PC-9 (cell line): ENCODE measurements around the gene GPX6. TPM values are rescaled to one million over a fixed set of nuclear protein-coding genes. Genes with fewer than 3 reads are reported as not detected.
"Not testable (repeated sequence)": the region's sequence is repeated elsewhere in the genome, so short reads cannot be mapped to it uniquely, and the experiment has no call there.

Source experiments
- BruUV-seq: library from RNA; stranded (reverse); fragments of 400-500 nt; replicated peaks from 2 replicates; lab custom pipeline; 2021; lab: Mats Ljungman, UMichigan
- CTCF ChIA-PET: fragments of 300-600 bp; sonication (Branson Sonifier 250); formaldehyde crosslinking; loops from one replicate; lab custom pipeline; 2022; ENCODE audit warnings: antibody characterized with exemption; lab: Charles Lee
- POLR2A ChIA-PET: fragments of 300-600 bp; sonication (Branson Sonifier 250); formaldehyde crosslinking; loops from one replicate; lab custom pipeline; 2022; ENCODE audit warnings: antibody characterized with exemption; ENCODE audit not compliant: unreplicated experiment; lab: Charles Lee
- DNase-seq, 2 experiments: peaks; one replicate each; pipeline versions ENCODE4 v3.0.0 to v3.0.0-alpha.2; 2015 to 2022; ENCODE audit warnings: mixed read lengths in 1 of 2
- H2AFZ ChIP-seq: fragments of 200-600 bp; sonication (generic); 2 replicates; pipeline ENCODE4 v1.8.1; 2017; ENCODE audit warnings: antibody characterized with exemption
- H3F3A ChIP-seq: fragments of 200-600 bp; sonication (generic); 2 replicates; pipeline ENCODE4 v1.8.1; 2017; ENCODE audit warnings: antibody characterized with exemption, mild to moderate bottlenecking, low read depth; ENCODE audit not compliant: insufficient read depth
- H3K27ac ChIP-seq: fragments of 200-600 bp; sonication (generic); 2 replicates; pipeline ENCODE4 v1.6.1; 2016; ENCODE audit warnings: mixed run types
- H3K27me3 ChIP-seq: fragments of 200-600 bp; sonication (generic); 2 replicates; pipeline ENCODE4 v1.6.1; 2016; ENCODE audit warnings: low read depth, mixed run types; ENCODE audit not compliant: insufficient read depth
- H3K36me3 ChIP-seq: fragments of 200-600 bp; sonication (generic); 2 replicates; pipeline ENCODE4 v1.6.1; 2016; ENCODE audit warnings: low read depth, mixed run types
- H3K4me1 ChIP-seq: fragments of 200-600 bp; sonication (generic); replicated peaks from 2 replicates; pipeline ENCODE4 v1.6.1; 2016; ENCODE audit warnings: mixed run types; ENCODE audit not compliant: insufficient read depth
- H3K4me2 ChIP-seq: fragments of 200-600 bp; sonication (generic); 2 replicates; pipeline ENCODE4 v1.6.1; 2017; ENCODE audit warnings: mixed run types
- H3K4me3 ChIP-seq: fragments of 200-600 bp; sonication (generic); 2 replicates; pipeline ENCODE4 v1.6.1; 2016; ENCODE audit warnings: mixed run types
- H3K79me2 ChIP-seq: fragments of 200-600 bp; sonication (generic); 2 replicates; pipeline ENCODE4 v1.6.1; 2017; ENCODE audit warnings: low read depth, mixed run types
- H3K9me2 ChIP-seq: fragments of 200-600 bp; sonication (generic); 2 replicates; pipeline ENCODE4 v1.8.1; 2017; ENCODE audit warnings: mild to moderate bottlenecking; ENCODE audit not compliant: insufficient read depth
- H3K9me3 ChIP-seq: fragments of 200-600 bp; sonication (generic); 2 replicates; pipeline ENCODE4 v1.8.1; 2016; ENCODE audit warnings: low read depth; ENCODE audit not compliant: insufficient read depth
- H4K20me1 ChIP-seq: fragments of 200-600 bp; sonication (generic); 2 replicates; pipeline ENCODE4 v1.8.1; 2017; ENCODE audit not compliant: insufficient read depth
- CTCF ChIP-seq: fragments of 200-600 bp; sonication (generic); conservative IDR thresholded peaks from 2 replicates; pipeline ENCODE4 v1.6.1; 2017; ENCODE audit warnings: mixed run types, antibody characterized with exemption, mild to moderate bottlenecking, moderate library complexity
- EZH2 ChIP-seq: fragments of 200-600 bp; sonication (generic); IDR thresholded peaks from 2 replicates; pipeline ENCODE4 v1.8.0; 2017; ENCODE audit warnings: antibody characterized with exemption, low read depth
- intact Hi-C: fragments of 100-400 bp; cut with micrococcal nuclease; formaldehyde crosslinking; loops from one replicate; pipeline ENCODE4 v1.10.0; 2022; ENCODE audit not compliant: unreplicated experiment
- total RNA-seq: library from RNA; stranded (reverse); gene quantifications from 2 replicates; pipeline ENCODE4 v1.2.3, GENCODE V29; 2021

GPX6 gene
- total RNA-seq, 1 experiment from 2014 or later, result not detected

- no peaks in the 10 kb centered on the region; the same call in 1 of the 2 replicates for H3K9me3 ChIP-seq
- DNase-seq, result no peak
- no peak overlapping the region for H2AFZ ChIP-seq
- TF ChIP-seq CTCF, result no peak
- no peak for TF ChIP-seq EZH2
- no peak overlapping the region for H3K4me3 ChIP-seq
- no peaks in the 10 kb centered on the region for H3K79me2 ChIP-seq
- H4K20me1 ChIP-seq, result no peaks in the 10 kb centered on the region
- ChIA-PET CTCF (no interaction called here), POLR2A (interaction anchor here (0.8 kb wide), 1 partner anchor 10 kb away, joined by 8 read pairs; no protein-coding TSS in a partner anchor)
- H3K4me1 ChIP-seq, result no peaks in the 10 kb centered on the region
- peaks cover 21% of the 10 kb centered on the region; the same call in 1 of the 2 replicates for H3K27me3 ChIP-seq
- H3K36me3 ChIP-seq, result no peaks in the 10 kb centered on the region
- H3F3A ChIP-seq, result no peaks in the 10 kb centered on the region
- no TSS peak for BruUV-seq
- H3K4me2 ChIP-seq, result no peak overlapping the region
- no peaks in the 10 kb centered on the region for H3K9me2 ChIP-seq
- intact Hi-C loops, result no loop called here
- H3K27ac ChIP-seq, result no peak overlapping the region
Observed at GRCh38 chr6:28522594-28523240, 7.1 kb upstream of the GPX6 start.

DNA sequence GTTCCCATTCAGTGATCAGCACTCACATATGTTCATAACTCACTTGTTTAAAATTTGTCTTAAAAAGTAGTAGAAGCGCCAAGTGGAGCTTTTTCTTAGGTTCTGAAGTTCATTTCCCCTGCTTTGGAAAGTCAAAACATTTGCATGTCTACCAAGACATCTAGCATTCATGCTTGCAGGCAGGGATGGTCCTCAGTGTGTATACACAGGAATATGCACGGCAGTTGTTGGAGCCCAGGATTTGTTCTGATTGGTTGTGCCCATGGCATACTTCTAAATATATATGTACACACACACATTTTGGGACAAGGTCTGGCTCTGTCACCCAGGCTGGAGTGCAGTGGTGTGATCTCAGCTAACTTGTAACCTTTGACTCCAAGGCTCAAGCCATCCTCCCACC, 2.4 kb upstream of the GPX6 start:
- DNase-seq, result no peak
- Histone ChIP-seq H3K9me2 (no peaks in the 10 kb centered on the region), H3K4me2 (no peak overlapping the region), H3K36me3 (no peaks in the 10 kb centered on the region), H3K4me1 (no peaks in the 10 kb centered on the region), H3K9me3 (no peaks in the 10 kb centered on the region), H3K27ac (no peak overlapping the region), H3K4me3 (no peak overlapping the region), H2AFZ (no peak overlapping the region), H3F3A (no peaks in the 10 kb centered on the region), H3K79me2 (no peaks in the 10 kb centered on the region), H4K20me1 (no peaks in the 10 kb centered on the region), H3K27me3 (no peaks in the 10 kb centered on the region; the same call in 1 of the 2 replicates)
- no peak for TF ChIP-seq CTCF
- TF ChIP-seq EZH2, result no peak
- intact Hi-C loops, result no loop called here
- ChIA-PET CTCF (no interaction called here), POLR2A (no interaction called here)
- no TSS peak for BruUV-seq

DNA sequence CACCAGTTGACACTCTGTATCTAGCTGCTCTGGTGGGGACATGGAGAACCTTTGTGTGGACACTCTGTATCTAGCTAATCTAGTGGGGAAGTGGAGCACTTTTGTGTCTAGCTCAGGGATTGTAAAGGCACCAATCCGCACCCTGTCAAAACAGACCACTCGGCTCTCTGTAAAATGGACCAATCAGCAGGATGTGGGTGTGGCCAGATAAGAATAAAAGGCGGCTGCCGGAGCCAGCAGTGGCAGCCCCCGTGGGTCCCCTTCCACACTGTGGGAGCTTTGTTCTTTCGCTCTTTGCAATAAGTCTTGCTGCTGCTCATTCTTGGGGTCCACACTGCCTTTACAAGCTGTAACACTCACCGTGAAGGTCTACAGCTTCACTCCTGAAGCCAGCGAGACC, 3.2 kb downstream of the GPX6 start:
- H3K4me1 ChIP-seq, H4K20me1 ChIP-seq, H3K9me3 ChIP-seq, H3K27me3 ChIP-seq, H3K4me3 ChIP-seq, DNase-seq, H3K9me2 ChIP-seq, H3F3A ChIP-seq, intact Hi-C loops, CTCF ChIA-PET, H3K79me2 ChIP-seq, H3K36me3 ChIP-seq, H3K4me2 ChIP-seq, BruUV-seq, H3K27ac ChIP-seq, H2AFZ ChIP-seq: not testable (repeated sequence)
- POLR2A ChIA-PET, result interaction anchor here (0.6 kb wide), 1 partner anchor 10 kb away, joined by 8 read pairs; no protein-coding TSS in a partner anchor
